ENCODE data around the gene TTC39B.

The TTC39B gene

GRCh38 chr9:15133488-15133887 lies 173.5 kb downstream of the TTC39B start:
- Mint-ChIP-seq H3K4me1 (peaks cover 7% of the 10 kb centered on the region), H3K27me3 (no peaks in the 10 kb centered on the region), H3K9me3 (no peaks in the 10 kb centered on the region), H3K27ac (no peak overlapping the region), H3K4me3 (no peak overlapping the region)
- ATAC-seq (no peak), DNase-seq (no peak)

- H3K9me3 Mint-ChIP-seq: no peaks in the 10 kb centered on the region
- ATAC-seq (no peak), DNase-seq (no peak)
- peaks cover under 1% of the 10 kb centered on the region for H3K27me3 Mint-ChIP-seq
- no peak overlapping the region for H3K27ac Mint-ChIP-seq
- H3K4me1 Mint-ChIP-seq: peaks cover 6% of the 10 kb centered on the region
- no peak overlapping the region for H3K4me3 Mint-ChIP-seq
Observed at GRCh38 chr9:15132091-15132490, 174.9 kb downstream of the TTC39B start.

- DNase-seq (no peak), ATAC-seq (no peak)
- no peaks in the 10 kb centered on the region for H3K4me1 Mint-ChIP-seq
- no peaks in the 10 kb centered on the region for H3K9me3 Mint-ChIP-seq
- peaks cover 11% of the 10 kb centered on the region for H3K27me3 Mint-ChIP-seq
- no peak overlapping the region for H3K27ac Mint-ChIP-seq
- H3K4me3 Mint-ChIP-seq: no peak overlapping the region
Observed at GRCh38 chr9:15131094-15131493, 175.9 kb downstream of the TTC39B start.

- H3K27me3 Mint-ChIP-seq: peaks cover 14% of the 10 kb centered on the region
- H3K27ac Mint-ChIP-seq: no peak overlapping the region
- ATAC-seq (no peak), DNase-seq (no peak)
- H3K4me3 Mint-ChIP-seq: no peak overlapping the region
- H3K4me1 Mint-ChIP-seq: no peaks in the 10 kb centered on the region
- H3K9me3 Mint-ChIP-seq: no peaks in the 10 kb centered on the region
Observed at GRCh38 chr9:15127831-15128230, 179.2 kb downstream of the TTC39B start.

- Mint-ChIP-seq H3K9me3 (no peaks in the 10 kb centered on the region), H3K27me3 (peaks cover 9% of the 10 kb centered on the region), H3K4me3 (no peak overlapping the region), H3K27ac (no peak overlapping the region), H3K4me1 (no peaks in the 10 kb centered on the region)
- ATAC-seq (no peak), DNase-seq (no peak)
Observed at GRCh38 chr9:15121630-15122029, 185.4 kb downstream of the TTC39B start.

GRCh38 chr9:15116130-15116580 lies 190.9 kb downstream of the TTC39B start:
- H3K27ac Mint-ChIP-seq: no peak overlapping the region
- H3K9me3 Mint-ChIP-seq: no peaks in the 10 kb centered on the region
- ATAC-seq (no peak), DNase-seq (no peak)
- H3K4me1 Mint-ChIP-seq: no peaks in the 10 kb centered on the region
- no peaks in the 10 kb centered on the region for H3K27me3 Mint-ChIP-seq
- no peak overlapping the region for H3K4me3 Mint-ChIP-seq

GRCh38 chr9:15115702-15116101 lies 191.3 kb downstream of the TTC39B start:
- no peaks in the 10 kb centered on the region for H3K9me3 Mint-ChIP-seq
- no peak for ATAC-seq
- no peak overlapping the region for H3K27ac Mint-ChIP-seq
- no peaks in the 10 kb centered on the region for H3K4me1 Mint-ChIP-seq
- H3K4me3 Mint-ChIP-seq: no peak overlapping the region
- H3K27me3 Mint-ChIP-seq: no peaks in the 10 kb centered on the region
- DNase-seq: no peak

- Mint-ChIP-seq H3K4me1 (no peaks in the 10 kb centered on the region), H3K9me3 (no peaks in the 10 kb centered on the region), H3K27ac (no peak overlapping the region), H3K4me3 (no peak overlapping the region), H3K27me3 (no peaks in the 10 kb centered on the region)
- no peak for DNase-seq
- ATAC-seq: no peak
Observed at GRCh38 chr9:15115041-15115440, 192.0 kb downstream of the TTC39B start.

Data from stimulated activated naive CD8-positive, alpha-beta T cell treated with anti-CD3 and anti-CD28 coated beads, Interleukin-15, amount 100 ng/mL, for 72 hours (primary cell).